ENCODE data around the gene NUDT1.

The NUDT1 gene

GRCh38 chr7:2254429-2255144 is 12.6 kb downstream of the NUDT1 start:
- DNase-seq (ENCODE audit: low spot score), result no peak
- in situ Hi-C loops (cut with MboI; ENCODE audit: low pct_unique_long_range_greater_than_20kb, low sequenced_read_pairs, unreplicated experiment), result no loop called here
- no peak for TF ChIP-seq CTCF (IDR thresholded peaks at IDR 0.05; ENCODE audit: extremely low read depth, insufficient read depth, missing control alignments)

GRCh38 chr7:2255145-2256139 is 13.4 kb downstream of the NUDT1 start:
- no peak for DNase-seq (ENCODE audit: low spot score)
- no peak for TF ChIP-seq CTCF (IDR thresholded peaks at IDR 0.05; ENCODE audit: extremely low read depth, insufficient read depth, missing control alignments)
- in situ Hi-C loops (cut with MboI; ENCODE audit: low pct_unique_long_range_greater_than_20kb, low sequenced_read_pairs, unreplicated experiment), result no loop called here

- DNase-seq (ENCODE audit: low spot score), result no peak
- in situ Hi-C loops (cut with MboI; ENCODE audit: low pct_unique_long_range_greater_than_20kb, low sequenced_read_pairs, unreplicated experiment), result no loop called here
- no peak for TF ChIP-seq CTCF (IDR thresholded peaks at IDR 0.05; ENCODE audit: extremely low read depth, insufficient read depth, missing control alignments)
Observed at GRCh38 chr7:2256306-2257045, 14.4 kb downstream of the NUDT1 start.

GRCh38 chr7:2257046-2257551 is 15.1 kb downstream of the NUDT1 start:
- no peak for DNase-seq (ENCODE audit: low spot score)
- in situ Hi-C loops (cut with MboI; ENCODE audit: low pct_unique_long_range_greater_than_20kb, low sequenced_read_pairs, unreplicated experiment), result no loop called here

GRCh38 chr7:2257651-2258050 is 15.6 kb downstream of the NUDT1 start:
- in situ Hi-C loops (cut with MboI; ENCODE audit: low pct_unique_long_range_greater_than_20kb, low sequenced_read_pairs, unreplicated experiment), result no loop called here
- no peak for TF ChIP-seq CTCF (IDR thresholded peaks at IDR 0.05; ENCODE audit: extremely low read depth, insufficient read depth, missing control alignments)
- no peak for DNase-seq (ENCODE audit: low spot score)

More at GRCh38 chr7:2257046-2257551, 15.1 kb downstream of the NUDT1 start:
- no peak for TF ChIP-seq CTCF (IDR thresholded peaks at IDR 0.05; ENCODE audit: extremely low read depth, insufficient read depth, missing control alignments)

Measured in GM13977 (cell line).